ENCODE measurements around the gene CHD8.
"Not testable (repeated sequence)": the region's sequence is repeated elsewhere in the genome, so short reads cannot be mapped to it uniquely, and the experiment has no call there.

CHD8 gene, protein sequence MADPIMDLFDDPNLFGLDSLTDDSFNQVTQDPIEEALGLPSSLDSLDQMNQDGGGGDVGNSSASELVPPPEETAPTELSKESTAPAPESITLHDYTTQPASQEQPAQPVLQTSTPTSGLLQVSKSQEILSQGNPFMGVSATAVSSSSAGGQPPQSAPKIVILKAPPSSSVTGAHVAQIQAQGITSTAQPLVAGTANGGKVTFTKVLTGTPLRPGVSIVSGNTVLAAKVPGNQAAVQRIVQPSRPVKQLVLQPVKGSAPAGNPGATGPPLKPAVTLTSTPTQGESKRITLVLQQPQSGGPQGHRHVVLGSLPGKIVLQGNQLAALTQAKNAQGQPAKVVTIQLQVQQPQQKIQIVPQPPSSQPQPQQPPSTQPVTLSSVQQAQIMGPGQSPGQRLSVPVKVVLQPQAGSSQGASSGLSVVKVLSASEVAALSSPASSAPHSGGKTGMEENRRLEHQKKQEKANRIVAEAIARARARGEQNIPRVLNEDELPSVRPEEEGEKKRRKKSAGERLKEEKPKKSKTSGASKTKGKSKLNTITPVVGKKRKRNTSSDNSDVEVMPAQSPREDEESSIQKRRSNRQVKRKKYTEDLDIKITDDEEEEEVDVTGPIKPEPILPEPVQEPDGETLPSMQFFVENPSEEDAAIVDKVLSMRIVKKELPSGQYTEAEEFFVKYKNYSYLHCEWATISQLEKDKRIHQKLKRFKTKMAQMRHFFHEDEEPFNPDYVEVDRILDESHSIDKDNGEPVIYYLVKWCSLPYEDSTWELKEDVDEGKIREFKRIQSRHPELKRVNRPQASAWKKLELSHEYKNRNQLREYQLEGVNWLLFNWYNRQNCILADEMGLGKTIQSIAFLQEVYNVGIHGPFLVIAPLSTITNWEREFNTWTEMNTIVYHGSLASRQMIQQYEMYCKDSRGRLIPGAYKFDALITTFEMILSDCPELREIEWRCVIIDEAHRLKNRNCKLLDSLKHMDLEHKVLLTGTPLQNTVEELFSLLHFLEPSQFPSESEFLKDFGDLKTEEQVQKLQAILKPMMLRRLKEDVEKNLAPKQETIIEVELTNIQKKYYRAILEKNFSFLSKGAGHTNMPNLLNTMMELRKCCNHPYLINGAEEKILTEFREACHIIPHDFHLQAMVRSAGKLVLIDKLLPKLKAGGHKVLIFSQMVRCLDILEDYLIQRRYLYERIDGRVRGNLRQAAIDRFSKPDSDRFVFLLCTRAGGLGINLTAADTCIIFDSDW (N-terminal part only)

DNA sequence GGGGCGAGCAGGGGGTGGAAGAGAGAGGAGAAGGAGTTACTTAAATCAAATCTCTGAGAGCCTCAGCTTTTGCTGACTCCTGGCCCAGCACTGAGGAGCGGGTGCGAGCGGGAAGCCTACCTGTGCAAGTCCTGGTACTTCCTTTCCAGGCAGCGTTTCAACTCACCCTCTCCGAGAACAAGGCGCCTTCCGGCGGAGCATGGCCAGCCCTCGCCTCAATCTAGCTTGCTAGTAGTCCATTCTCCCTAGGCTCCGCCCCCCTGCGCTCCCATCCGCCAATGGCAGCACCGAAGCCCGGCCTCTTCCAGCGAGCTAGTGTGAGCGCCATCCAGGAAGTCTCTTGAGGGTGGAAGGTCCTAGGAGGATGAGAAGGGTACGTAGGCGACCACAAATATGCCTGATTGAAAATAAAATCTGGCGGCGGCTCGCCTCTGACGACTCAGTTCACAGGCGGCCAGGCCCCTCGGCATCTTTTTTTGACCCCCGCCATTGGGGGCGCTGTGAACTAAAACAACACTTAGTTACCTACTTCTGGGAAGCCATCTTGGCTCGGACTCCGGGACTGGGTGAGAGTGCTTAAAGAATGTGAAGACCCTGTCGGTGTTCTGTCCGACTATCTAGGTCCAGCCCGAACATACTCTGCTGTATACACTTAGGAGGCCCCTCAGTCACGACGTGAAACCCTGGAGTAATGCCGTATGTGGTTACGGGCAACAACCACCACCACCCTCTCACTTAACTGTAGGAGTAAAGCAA, at the start of gene CHD8:
Gene CHD8 (minus strand): TSS at position 212 of the 756 bp plus-strand sequence. CDS start 24,480 bp downstream, outside the sequence.
- FAIRE-seq = peak; percentile 96

DNA sequence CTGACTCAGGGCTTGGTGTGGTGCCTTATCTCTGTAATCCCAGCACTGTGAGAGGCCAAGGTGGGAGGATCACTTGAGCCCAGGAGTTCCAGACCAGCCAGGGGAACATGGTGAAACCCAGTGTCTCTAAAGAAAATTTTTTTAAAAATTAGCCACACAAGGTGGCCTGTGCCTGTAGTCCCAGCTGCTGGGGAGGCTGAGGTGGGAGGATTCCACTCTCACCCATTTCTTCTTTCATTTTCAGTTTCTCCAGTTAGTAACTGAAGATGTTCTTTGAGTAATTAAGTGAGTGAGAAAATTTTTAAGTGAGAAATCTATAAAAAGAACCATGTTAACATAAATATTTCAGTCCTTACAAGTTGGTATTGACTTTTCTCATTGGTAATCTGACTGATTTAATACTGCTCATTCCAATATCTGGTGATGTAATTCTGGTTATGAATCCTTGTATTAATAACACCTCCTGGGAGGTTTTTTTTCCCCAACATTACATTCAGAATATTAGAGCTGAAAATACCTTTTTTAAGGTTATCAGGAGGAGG, 49.2 kb upstream of the CHD8 start:
- no peak for FAIRE-seq

DNA sequence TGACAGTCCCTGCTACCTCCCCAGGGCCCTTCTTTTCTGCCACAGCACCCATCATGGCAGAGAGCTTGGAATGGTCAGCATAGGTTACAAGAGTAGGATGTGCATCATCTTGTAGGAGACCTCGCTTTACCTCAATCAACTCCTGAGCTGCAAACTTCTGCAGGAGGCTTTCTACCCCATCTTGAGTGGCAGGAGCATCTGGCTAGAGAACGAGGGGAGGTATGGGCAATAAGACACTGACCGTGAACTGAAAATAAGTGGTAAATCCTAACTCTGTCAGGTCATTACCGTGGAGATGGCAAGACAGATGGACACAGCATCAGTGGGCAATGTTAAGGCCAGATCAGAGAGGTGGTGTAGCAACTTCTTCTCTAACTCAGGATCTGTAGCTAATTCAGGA, 47.5 kb upstream of the CHD8 start:
- FAIRE-seq = no peak

DNA sequence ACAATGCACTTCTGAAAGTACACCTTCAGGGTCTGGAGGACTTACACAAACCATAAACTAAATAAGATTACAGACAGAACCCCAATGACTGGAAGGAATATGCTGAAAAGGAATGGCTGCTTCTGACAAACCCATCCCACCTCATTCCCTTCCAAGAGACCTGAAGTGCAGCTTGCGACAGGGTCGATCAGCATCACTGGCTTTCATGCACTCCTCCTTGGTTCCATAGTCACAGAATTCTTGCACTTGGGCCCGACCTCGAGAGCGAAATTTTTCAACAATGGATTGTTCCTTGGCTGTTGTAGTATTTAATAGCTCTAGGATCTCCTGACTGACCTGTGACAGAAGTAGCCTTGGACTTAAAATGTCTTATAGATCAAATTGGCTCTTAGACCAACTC, 45.6 kb upstream of the CHD8 start:
- FAIRE-seq = no peak

DNA sequence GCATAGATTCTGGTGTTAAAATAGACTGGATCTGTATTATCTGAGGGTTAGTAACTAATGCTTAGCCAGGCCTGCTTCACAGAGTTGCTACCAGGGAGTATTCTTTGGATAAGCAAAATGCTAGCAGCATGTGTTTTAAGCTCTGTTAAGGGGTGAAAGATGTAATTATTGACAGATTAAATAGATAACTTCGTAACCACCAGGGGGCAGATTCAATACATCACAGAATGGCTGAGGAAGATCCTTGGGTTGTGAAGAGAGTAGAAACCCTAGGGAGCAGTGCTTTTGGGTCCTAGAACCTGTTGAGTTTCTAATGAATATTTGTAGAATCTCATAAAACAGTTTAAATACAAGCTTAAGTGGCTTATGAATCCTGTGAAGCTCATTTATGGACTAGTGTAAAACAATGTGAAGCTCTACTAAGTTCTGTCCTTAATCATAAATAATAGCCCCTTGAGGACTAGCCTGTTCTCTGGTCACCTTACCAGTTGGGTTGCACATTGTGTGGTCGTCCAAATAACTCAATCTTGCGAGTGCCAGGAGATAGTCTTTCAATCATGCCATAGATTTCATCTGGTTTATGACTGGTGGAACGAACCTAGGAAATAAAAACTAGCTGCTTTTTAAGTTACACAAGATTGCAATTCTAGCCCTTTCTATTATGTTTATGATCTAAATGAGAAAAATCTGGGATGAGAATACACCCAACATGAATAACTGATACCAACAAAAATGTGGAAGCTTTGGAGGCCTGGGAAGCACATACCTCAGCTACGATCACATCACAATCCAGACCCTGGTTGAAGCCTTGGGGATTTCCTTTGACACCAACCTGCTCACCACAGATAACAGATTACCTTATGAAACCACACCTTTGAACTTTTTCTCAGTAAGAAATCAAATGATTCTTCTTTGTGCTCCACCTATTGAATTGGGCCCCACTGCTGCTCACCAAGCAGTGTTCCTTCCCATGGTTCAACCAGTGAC, 42.9 kb upstream of the CHD8 start:
- no peak for FAIRE-seq

DNA sequence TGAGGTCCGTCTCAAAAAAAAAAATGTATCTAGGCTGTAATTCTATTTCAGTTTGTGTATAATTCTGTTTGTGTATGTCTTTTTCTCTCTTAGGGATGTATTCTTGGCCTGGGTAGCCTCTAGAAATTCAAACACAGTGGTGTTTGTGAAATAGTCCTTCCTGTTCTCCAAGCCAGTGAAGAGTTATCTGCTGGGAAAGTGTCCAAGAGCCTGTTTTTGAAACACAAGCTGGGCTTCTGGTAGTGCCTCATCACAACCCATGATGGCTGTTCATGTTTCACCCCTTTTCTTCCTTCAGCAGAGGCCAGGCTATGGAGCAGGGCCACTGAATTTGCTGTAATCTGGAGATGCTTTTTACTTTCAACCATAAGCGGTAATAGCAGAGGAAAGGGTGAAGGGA, 40.5 kb upstream of the CHD8 start:
- FAIRE-seq = no peak

DNA sequence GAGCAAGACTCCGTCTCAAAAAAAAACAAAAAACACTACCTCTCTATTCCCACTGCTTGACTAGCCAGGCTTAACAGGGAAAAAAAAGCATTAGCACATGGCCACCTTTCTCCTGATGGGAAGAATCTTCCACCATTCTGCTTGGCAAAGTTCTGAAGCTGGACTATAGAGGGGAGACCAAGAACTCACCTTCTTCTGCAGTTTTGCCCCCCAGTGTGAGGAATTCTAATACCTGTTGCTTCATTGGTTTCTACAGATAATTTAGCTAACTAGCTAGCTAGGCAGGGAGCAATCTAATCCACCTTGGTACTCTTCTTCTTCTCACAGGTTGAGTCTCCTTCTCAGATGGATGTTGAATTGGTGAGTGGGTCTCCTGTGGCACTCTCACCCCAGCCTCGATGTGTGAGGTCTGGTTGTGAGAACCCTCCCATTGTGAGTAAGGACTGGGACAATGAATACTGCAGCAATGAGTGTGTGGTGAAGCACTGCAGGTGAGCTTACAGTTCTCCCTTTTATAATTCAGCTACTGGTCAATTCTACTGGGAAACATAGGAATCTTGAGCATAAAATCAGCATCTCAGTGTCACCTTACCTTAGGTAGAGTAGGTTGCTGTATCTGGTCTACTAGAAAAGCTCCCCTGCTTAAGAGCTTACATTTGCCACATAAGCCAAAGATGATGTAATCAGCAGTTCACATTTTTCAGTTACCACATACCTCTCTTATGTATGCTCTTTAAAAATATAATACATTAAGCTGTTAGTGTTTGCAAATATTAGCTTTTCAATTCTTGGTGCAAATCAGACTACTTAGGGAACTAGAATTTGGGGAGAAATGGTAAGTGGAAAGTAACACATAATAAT, 39.2 kb upstream of the CHD8 start:
- no peak for FAIRE-seq

DNA sequence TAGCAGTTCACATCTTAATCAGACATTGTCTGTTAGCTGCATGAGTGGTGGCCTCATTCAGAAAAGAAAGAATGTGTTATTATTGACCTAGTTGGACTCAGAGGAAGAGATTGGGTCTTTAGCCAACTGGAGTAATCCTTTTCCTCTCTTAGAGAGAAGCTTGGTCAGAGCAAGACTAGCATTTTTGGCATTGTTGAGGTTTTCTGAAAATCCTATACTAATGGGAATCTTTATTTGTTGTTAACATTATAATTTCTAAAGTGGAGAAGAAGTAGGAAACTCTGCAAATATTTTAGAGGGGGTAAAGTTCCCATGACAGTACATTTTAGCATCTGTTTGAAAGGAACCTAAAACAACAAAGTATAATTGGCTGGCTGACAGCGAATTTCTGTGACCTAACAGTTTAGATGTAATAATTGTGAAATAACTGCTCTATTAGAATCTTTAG, 30.7 kb upstream of the CHD8 start:
- FAIRE-seq = no peak

DNA sequence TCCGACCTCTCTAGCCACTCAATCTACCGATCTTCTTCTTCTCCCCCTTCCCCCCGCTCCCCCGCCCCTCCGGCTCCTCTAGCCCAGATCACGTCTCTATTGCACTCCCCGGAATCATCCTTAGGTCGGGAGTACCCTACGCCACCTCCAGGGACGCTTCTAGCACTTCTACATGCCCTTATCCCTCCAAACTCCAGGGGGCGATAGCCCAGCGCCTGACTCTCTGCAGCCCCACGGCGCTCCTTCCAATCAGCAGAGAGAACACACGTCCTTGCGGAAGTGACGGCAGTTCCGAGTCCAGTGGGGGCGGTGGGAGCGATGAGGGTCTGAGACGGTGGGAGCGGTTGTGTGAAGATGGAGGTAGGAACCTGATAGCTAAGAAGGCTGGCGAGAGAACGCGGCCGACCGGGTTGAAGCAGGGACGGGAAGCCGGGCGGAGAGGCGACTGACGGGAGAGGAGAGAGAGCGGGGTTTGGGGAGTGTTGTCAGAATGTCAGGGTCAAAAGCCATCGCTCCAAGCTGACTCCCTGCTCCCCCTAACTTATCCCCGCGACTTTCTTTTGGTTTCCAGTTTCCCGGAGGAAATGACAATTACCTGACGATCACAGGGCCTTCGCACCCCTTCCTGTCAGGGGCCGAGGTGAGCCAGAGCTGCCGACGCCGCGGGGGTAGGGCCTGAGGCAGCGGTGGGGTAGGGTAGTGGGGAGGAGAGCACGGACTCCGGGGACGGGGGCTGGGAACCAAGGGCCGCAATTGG, 21.2 kb upstream of the CHD8 start, which contains the start of the genes RAB2B and TOX4:
Gene RAB2B (minus strand): TSS at position 35 of the 757 bp plus-strand sequence. CDS start 87 bp downstream, outside the sequence.
Gene TOX4 (plus strand): TSS at position 271 of the 757 bp plus-strand sequence. CDS start 84 bp downstream, at position 355.
- FAIRE-seq = peak; percentile 83

DNA sequence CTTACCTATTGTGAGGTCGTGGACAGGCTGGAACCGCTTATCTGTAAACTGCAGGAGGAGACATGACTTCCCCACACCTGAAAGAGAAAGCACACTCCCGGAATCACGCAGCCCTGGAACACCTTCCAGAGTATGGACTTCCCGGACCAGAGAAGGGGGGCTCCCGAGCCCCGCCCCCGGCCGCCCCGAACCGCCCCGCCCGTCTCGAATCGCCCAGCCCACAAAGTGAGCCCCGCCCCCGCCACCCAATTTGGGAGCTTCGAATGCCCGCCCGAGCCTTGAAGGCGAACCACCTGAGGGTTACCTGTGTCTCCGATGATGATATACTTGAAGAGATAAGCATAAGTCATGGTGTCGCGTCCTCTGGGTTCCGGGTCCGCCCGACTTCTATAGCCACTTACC, 20.6 kb upstream of the CHD8 start:
- FAIRE-seq = no peak

DNA sequence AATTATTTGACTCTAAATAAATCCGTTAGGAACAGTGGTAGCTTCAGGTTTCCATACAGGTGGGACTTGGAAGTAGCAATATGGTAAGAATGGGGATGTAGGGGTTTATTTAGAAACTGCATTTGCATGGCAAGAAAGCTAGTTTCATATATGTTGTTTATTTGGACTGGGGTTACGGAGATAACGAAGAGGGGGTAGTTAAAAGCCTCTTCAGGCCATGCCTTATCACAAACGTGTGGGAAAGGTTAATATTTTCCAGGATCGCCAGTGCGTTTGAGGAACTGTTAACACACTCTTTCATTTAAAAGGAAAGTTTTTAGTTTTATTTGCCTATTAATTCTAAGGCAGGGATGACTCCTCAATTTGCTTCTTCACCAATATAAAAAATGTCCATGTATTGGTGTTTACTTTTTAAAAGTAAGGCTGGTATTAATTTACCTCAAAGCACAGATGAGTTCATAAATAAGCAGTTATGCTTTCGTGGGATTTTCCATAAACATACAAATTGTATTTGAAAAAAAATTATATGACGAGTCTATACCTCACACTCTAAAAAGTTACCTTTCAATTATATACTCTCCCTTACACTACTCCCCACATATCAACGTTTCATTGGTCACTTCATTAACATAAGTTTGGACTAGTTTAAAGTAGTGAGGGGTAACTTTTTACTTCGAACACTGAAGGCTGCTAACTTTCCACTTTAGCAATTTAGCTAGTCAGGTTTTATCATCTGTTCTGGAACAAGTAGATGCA, 20.0 kb upstream of the CHD8 start:
- no peak for FAIRE-seq

DNA sequence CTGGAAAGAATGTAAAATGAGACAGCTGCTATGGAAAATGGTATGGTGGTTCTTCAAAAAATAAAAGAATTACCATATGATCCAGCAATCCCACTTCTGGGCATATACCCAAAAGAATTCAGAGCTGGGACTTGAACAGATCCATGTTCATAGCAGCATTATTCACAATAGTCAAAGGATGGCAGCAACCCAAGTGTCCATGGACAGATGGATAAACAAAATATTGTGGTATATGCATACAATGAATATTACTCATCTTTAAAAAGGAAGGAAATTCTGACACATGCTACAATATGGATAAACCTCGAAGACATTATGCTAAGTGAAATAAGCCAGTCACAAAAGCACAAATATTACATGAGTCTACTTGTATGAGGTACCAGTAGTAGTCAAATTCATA, 11.7 kb upstream of the CHD8 start:
- no peak for FAIRE-seq

DNA sequence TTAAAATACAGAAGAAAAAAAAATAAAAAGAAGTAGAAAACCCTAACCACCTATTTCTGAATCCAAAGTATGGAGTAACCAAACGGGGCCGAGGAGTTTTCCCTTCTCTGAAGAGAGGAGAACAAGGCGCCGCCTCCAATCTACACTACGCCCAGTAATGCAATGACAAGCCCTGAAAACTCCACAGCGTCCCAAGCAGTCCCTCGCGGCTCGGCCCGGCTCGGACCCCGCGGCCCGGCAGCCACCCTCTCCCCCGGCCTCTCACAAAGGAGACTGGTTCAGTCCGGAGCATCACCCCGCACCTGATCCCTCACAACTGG, 371 bp downstream of the CHD8 start:
- no peak for FAIRE-seq

DNA sequence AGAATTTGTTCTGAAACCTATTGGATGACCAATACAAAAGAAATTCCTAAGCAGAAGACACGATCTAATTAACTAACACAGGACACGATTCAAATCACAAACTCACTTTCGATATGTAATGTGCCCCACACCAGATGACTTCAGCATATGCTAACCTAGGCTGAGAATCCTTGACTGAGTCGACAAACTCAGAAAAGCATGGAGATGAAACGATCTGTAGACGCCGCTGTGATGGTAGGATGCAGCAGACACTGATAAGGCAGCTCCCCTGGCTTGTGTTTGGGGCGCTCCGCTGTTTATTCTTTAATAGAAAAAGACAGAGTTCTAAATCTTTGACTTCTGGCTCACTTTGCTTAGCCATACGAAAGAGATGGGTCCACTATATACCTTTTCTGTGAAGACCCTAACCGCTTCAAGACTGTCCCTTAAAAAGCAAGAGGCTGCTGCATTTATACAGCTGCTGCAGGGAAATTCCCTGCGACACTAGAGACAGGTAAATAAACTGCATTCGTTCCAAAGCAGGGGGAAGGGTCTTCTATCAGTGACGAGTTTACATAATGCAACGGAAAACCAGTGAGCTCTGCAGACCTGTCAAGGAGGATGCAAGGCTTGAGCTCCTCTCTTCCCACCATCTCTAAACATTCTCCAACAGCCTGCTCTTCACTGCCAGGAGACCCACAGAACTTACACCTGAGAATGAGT, 929 bp downstream of the CHD8 start:
- no peak for FAIRE-seq

DNA sequence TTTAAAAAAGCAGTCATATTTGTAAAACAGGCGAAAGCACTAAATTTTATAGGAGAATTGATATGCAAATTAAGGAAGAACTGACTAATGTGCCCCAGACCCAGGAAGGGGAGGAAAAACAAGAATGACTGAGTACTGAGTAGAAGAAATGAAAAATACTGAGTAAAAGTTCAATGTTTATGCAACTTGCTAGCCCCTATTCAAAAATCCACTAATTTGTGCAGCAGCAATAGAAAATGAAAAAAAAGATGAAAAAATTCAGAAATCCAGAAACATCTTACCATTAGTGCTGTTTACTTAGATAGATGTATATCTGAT, 6.1 kb downstream of the CHD8 start:
- FAIRE-seq = no peak

DNA sequence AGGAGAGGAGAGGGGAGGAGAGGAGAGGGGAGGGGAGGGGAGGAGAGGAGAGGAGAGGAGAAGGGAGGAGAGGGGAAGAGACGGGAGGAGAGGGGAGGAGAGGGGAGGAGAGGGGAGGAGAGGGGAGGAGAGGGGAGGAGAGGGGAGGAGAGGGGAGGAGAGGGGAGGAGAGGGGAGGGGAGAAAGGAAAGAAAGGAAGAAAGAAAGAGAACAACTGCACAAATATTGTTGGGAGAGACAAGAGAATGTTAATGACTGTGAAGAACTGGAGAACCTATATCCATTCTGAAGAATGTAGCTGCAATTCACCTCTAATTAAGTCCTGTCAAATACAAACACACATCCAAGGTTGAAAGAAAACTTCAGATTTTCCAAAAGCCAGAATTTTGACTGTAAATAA, 13.3 kb downstream of the CHD8 start:
- not testable (repeated sequence) for FAIRE-seq

DNA sequence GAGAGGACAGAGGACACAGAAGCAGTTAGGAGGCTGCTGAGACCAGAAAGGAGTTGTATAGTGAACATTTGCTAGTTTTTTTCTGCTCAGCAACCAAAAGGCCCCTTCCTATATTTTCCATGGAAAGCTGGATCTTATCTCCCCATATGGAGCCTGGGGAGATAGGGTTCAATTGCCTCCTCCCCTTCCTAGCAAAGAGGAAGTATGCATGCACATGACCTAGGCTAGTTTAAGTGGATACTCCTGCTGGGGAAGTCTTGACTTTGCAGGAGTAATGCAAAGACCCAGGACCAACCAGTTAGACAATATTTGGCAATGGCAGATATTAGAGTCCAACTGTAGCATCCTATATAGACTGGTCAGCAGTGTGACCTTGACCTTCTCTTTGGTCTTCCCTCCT, 15.1 kb downstream of the CHD8 start:
- FAIRE-seq = no peak
